Spleen (tissue), 11 donors: ENCODE measurements around the gene NOP16. TPM values are rescaled to one million over a fixed set of nuclear protein-coding genes. Genes with fewer than 3 reads are reported as not detected.
A peak's percentile ranks its signal among the peaks of the same experiment; 100 is the strongest.

ENCODE experiments used
- DNase-seq: peaks from one replicate; pipeline ENCODE4 v3.0.0-alpha.2; 2020
- H3K27ac ChIP-seq, 8 donors: fragments of 200-600 bp; sonication (generic) in 7 of 8; 1 replicate in 4 of 8; 2 replicates in 4 of 8; pipeline versions ENCODE4 v1.5.0 to v1.8.0; 2016 to 2021; ENCODE audit warnings: inconsistent platforms in 4 of 8, mild to moderate bottlenecking in 4 of 8, moderate library complexity in 1 of 8
- H3K27me3 ChIP-seq, 7 donors: fragments of 200-600 bp; sonication (generic) in 6 of 7; replicated peaks in 1 of 7; 1 replicate in 4 of 7; 2 replicates in 3 of 7; pipeline versions ENCODE4 v1.5.0 to v1.8.0; 2016 to 2021; ENCODE audit warnings: inconsistent platforms in 3 of 7, mild to moderate bottlenecking in 1 of 7
- H3K36me3 ChIP-seq, 6 donors: fragments of 200-600 bp; sonication (generic) in 5 of 6; 1 replicate in 4 of 6; 2 replicates in 2 of 6; pipeline versions ENCODE4 v1.5.0 to v1.8.0; 2016 to 2021; ENCODE audit warnings: inconsistent platforms in 2 of 6
- H3K4me1 ChIP-seq, 6 donors: fragments of 200-600 bp; sonication (generic) in 5 of 6; 1 replicate in 3 of 6; 2 replicates in 3 of 6; pipeline versions ENCODE4 v1.5.0 to v1.8.0; 2016 to 2021; ENCODE audit warnings: inconsistent platforms in 3 of 6
- H3K4me3 ChIP-seq, 8 donors: fragments of 200-600 bp; sonication (generic) in 7 of 8; 1 replicate in 4 of 8; 2 replicates in 4 of 8; pipeline versions ENCODE4 v1.5.0 to v1.8.0; 2016 to 2021; ENCODE audit warnings: inconsistent platforms in 4 of 8, mild to moderate bottlenecking in 4 of 8, moderate library complexity in 2 of 8
- H3K9me3 ChIP-seq, 8 donors: fragments of 200-600 bp; sonication (generic) in 7 of 8; 1 replicate in 4 of 8; 2 replicates in 4 of 8; pipeline versions ENCODE4 v1.5.0 to v1.8.0; 2016 to 2021; ENCODE audit warnings: inconsistent platforms in 4 of 8
- CTCF ChIP-seq, 11 experiments: fragments of 200-600 bp in 7 of 11; fragments of 450-650 bp in 4 of 11; sonication (generic) in 4 of 11; IDR thresholded peaks in 8 of 11; conservative IDR thresholded peaks in 3 of 11; 1 replicate in 7 of 11; 2 replicates in 4 of 11; pipeline versions ENCODE4 v1.4.0 to v1.8.0; 2016 to 2021; ENCODE audit warnings: antibody characterized with exemption in 11 of 11, inconsistent platforms in 4 of 11, mild to moderate bottlenecking in 1 of 11
- POLR2A ChIP-seq, 3 donors: fragments of 450-650 bp; IDR thresholded peaks; one replicate each; pipeline ENCODE4 v1.5.1; 2017; ENCODE audit warnings: antibody characterized with exemption in 3 of 3, mild to moderate bottlenecking in 1 of 3
- POLR2AphosphoS5 ChIP-seq, 3 donors: sonication (generic); formaldehyde crosslinking; IDR thresholded peaks; one replicate each; pipeline ENCODE4 v1.5.1; 2017; ENCODE audit warnings: antibody characterized with exemption in 3 of 3
- WGBS, 5 donors: extraction: QIAGEN DNeasy Blood & Tissue Kit in 3 of 5; methylation state at CpG; one replicate each; pipeline versions ENCODE4 v1.1.5 to v1.1.7; 2013 to 2018; 5-methylcytosine and 5-hydroxymethylcytosine counted together
- intact Hi-C: fragments of 100-400 bp; cut with DNase I; formaldehyde crosslinking; loops from one replicate; pipeline ENCODE4 v1.15.0; 2023; ENCODE audit warnings: low total_unique reads
- polyA plus RNA-seq, 3 donors: library from polyadenylated mRNA; stranded (reverse); fragments of 200-250 nt; gene quantifications; one replicate each; pipeline ENCODE4 v1.2.1, GENCODE V29; 2013
- total RNA-seq, 7 donors: library from RNA; depleted of rRNA in 3 of 7; stranded (reverse); fragments of >200 nt in 3 of 7; fragmentation: NEBNext Ultra II Directional in 4 of 7; extraction: Animal tissue kit (Norgen Biotek cat#: 25700) in 4 of 7; gene quantifications; one replicate each; pipeline versions ENCODE4 v1.1.0 to v1.2.1, GENCODE V29; 2016 to 2021
- donor health status: healthy with polysubstance abuse.
- donor health status: DM: no; HTN: no; CAD: no; lungs with moderate emphysema.
- donor health status: DM: no; HTN: no; CAD: no.
- donor health status: Bipolar disorder and iron deficiency.
- donor health status: healthy.
- donor health status: DM: no; HTN: no; CAD: no.
- donor health status: DM: yes; HTN: yes; CAD: no.

Gene NOP16
- total and polyA plus RNA-seq, 10 donors = 5.9 to 47.1 (median 15.1) TPM

GRCh38 chr5:176371621-176372539, 16.5 kb downstream of the NOP16 start:
- TF ChIP-seq POLR2A (IDR thresholded peaks at IDR 0.05) = no peak
- no peak for TF ChIP-seq POLR2AphosphoS5 (IDR thresholded peaks at IDR 0.05)
- TF ChIP-seq CTCF (IDR thresholded peaks at IDR 0.05 in 8 of 11, conservative IDR thresholded peaks at IDR 0.05 in 3 of 11) = no peak
- H3K4me3 ChIP-seq = no peak overlapping the region
- no peaks in the 10 kb centered on the region for H3K9me3 ChIP-seq
- intact Hi-C loops = no loop called here
- peaks cover 0 to 17% (median 0%) of the 10 kb centered on the region in 6 donors for H3K4me1 ChIP-seq
- 84 to 94% (median 91%) methylated on average over 10 to 13 of the region's 13 CpGs for WGBS, 5 donors
- DNase-seq = no peak
- peaks cover 0 to 42% (median 0%) of the 10 kb centered on the region in 6 donors for H3K36me3 ChIP-seq
- no peaks in the 10 kb centered on the region for H3K27me3 ChIP-seq
- H3K27ac ChIP-seq = peak overlapping the region in 2 of 8 donors; percentile 9 to 15

- WGBS, 5 donors = 84 to 96% (median 88%) methylated on average over 8 of the region's 8 CpGs
Observed at GRCh38 chr5:176369934-176370711, 18.3 kb downstream of the NOP16 start.

GRCh38 chr5:176368726-176369125, 19.7 kb downstream of the NOP16 start:
- intact Hi-C loops = no loop called here
- H3K36me3 ChIP-seq = peaks cover 0 to 42% (median 0%) of the 10 kb centered on the region in 6 donors
- TF ChIP-seq POLR2A (IDR thresholded peaks at IDR 0.05) (no peak), POLR2AphosphoS5 (IDR thresholded peaks at IDR 0.05) (no peak), CTCF (IDR thresholded peaks at IDR 0.05 in 8 of 11, conservative IDR thresholded peaks at IDR 0.05 in 3 of 11) (no peak)
- WGBS, 5 donors = 93 to 98% (median 94%) methylated on average over 8 to 13 of the region's 13 CpGs
- H3K4me1 ChIP-seq = peaks cover 2 to 40% (median 19%) of the 10 kb centered on the region in 6 donors
- no peak overlapping the region for H3K27ac ChIP-seq
- H3K27me3 ChIP-seq = peaks cover 0 to 18% (median 0%) of the 10 kb centered on the region in 7 donors
- DNase-seq = no peak
- H3K4me3 ChIP-seq = no peak overlapping the region
- no peaks in the 10 kb centered on the region for H3K9me3 ChIP-seq

More at GRCh38 chr5:176369934-176370711, 18.3 kb downstream of the NOP16 start:
- Histone ChIP-seq H3K4me1 (peaks cover 2 to 33% (median 12%) of the 10 kb centered on the region in 6 donors), H3K27me3 (peaks cover 0 to 13% (median 0%) of the 10 kb centered on the region in 7 donors), H3K4me3 (no peak overlapping the region), H3K9me3 (no peaks in the 10 kb centered on the region), H3K27ac (no peak overlapping the region), H3K36me3 (peaks cover 0 to 42% (median 0%) of the 10 kb centered on the region in 6 donors)
- intact Hi-C loops = no loop called here
- no peak for DNase-seq
- TF ChIP-seq CTCF (IDR thresholded peaks at IDR 0.05 in 8 of 11, conservative IDR thresholded peaks at IDR 0.05 in 3 of 11) = no peak
- no peak for TF ChIP-seq POLR2AphosphoS5 (IDR thresholded peaks at IDR 0.05)
- no peak for TF ChIP-seq POLR2A (IDR thresholded peaks at IDR 0.05)
